Esophagus muscularis mucosa (tissue), 4 donors: ENCODE data around the gene HGS. TPM values are rescaled to one million over a fixed set of nuclear protein-coding genes. Genes with fewer than 3 reads are reported as not detected.

Experiments used
- DNase-seq: peaks from one replicate; pipeline ENCODE4 v3.0.0-alpha.2; 2017; ENCODE audit errors: extremely low spot score
- H3K27ac ChIP-seq, 4 donors: fragments of 200-600 bp; sonication (generic); replicated peaks in 1 of 4; 1 replicate in 3 of 4; 2 replicates in 1 of 4; pipeline ENCODE4 v1.5.1; 2016 to 2019; ENCODE audit warnings: mild to moderate bottlenecking in 1 of 4
- H3K27me3 ChIP-seq, 4 donors: fragments of 200-600 bp; sonication (generic); one replicate each; pipeline versions ENCODE4 v1.5.1 to v1.6.0; 2016 to 2019
- H3K36me3 ChIP-seq, 4 donors: fragments of 200-600 bp; sonication (generic); one replicate each; pipeline ENCODE4 v1.5.1; 2016 to 2019
- H3K4me1 ChIP-seq, 4 donors: fragments of 200-600 bp; sonication (generic); one replicate each; pipeline ENCODE4 v1.5.1; 2016 to 2019
- H3K4me3 ChIP-seq, 4 donors: fragments of 200-600 bp; sonication (generic); 1 replicate in 2 of 4; 2 replicates in 2 of 4; pipeline ENCODE4 v1.5.1; 2016 to 2019; ENCODE audit warnings: mild to moderate bottlenecking in 4 of 4, moderate library complexity in 1 of 4
- H3K9me3 ChIP-seq, 4 donors: fragments of 200-600 bp; sonication (generic); 1 replicate in 3 of 4; 2 replicates in 1 of 4; pipeline ENCODE4 v1.5.1; 2016 to 2019
- EP300 ChIP-seq: sonication (generic); formaldehyde crosslinking; IDR thresholded peaks from one replicate; pipeline ENCODE4 v1.6.1; 2017; ENCODE audit warnings: antibody characterized with exemption
- POLR2A ChIP-seq: fragments of 450-650 bp; IDR thresholded peaks from one replicate; pipeline ENCODE4 v1.6.1; 2017; ENCODE audit warnings: antibody characterized with exemption, moderate library complexity, mild to moderate bottlenecking, low read depth
- POLR2AphosphoS5 ChIP-seq, 2 donors: sonication (generic); formaldehyde crosslinking; IDR thresholded peaks; one replicate each; pipeline ENCODE4 v1.6.1; 2017; ENCODE audit warnings: antibody characterized with exemption in 2 of 2
- WGBS: methylation state at CpG from one replicate; pipeline ENCODE4 v1.1.5; 2018; 5-methylcytosine and 5-hydroxymethylcytosine counted together
- intact Hi-C: fragments of 100-400 bp; cut with DNase I; formaldehyde crosslinking; loops from one replicate; pipeline ENCODE4 v1.15.1; 2023
- total RNA-seq, 4 donors: library from RNA; depleted of rRNA; stranded (reverse); fragments of >200 nt; gene quantifications; one replicate each; pipeline versions ENCODE4 v1.1.0 to v1.2.1, GENCODE V29; 2016
- TF ChIP-seq, protein P1 (sequence below), 3 experiments: fragments of 200-600 bp in 2 of 3; fragments of 450-650 bp in 1 of 3; sonication (generic) in 2 of 3; IDR thresholded peaks; one replicate each; pipeline ENCODE4 v1.5.1; 2017 to 2019; ENCODE audit warnings: antibody characterized with exemption in 3 of 3, mild to moderate bottlenecking in 2 of 3, moderate library complexity in 1 of 3

HGS gene
- total RNA-seq, 4 donors from 2014 or later, result 47.8 to 99.1 (median 65.5) TPM

- H3K4me3 ChIP-seq, result no peak overlapping the region
- peaks cover 4 to 12% (median 6%) of the 10 kb centered on the region in 4 donors for H3K4me1 ChIP-seq
- H3K36me3 ChIP-seq, result peaks cover 73 to 100% (median 98%) of the 10 kb centered on the region in 4 donors
- no peak for DNase-seq
- WGBS, result no CpG with 5 or more reads among the region's 22 CpGs
- no peak overlapping the region for H3K27ac ChIP-seq
- no peaks in the 10 kb centered on the region for H3K27me3 ChIP-seq
- intact Hi-C loops, result no loop called here
- no peaks in the 10 kb centered on the region for H3K9me3 ChIP-seq
- TF ChIP-seq, protein P1, sequence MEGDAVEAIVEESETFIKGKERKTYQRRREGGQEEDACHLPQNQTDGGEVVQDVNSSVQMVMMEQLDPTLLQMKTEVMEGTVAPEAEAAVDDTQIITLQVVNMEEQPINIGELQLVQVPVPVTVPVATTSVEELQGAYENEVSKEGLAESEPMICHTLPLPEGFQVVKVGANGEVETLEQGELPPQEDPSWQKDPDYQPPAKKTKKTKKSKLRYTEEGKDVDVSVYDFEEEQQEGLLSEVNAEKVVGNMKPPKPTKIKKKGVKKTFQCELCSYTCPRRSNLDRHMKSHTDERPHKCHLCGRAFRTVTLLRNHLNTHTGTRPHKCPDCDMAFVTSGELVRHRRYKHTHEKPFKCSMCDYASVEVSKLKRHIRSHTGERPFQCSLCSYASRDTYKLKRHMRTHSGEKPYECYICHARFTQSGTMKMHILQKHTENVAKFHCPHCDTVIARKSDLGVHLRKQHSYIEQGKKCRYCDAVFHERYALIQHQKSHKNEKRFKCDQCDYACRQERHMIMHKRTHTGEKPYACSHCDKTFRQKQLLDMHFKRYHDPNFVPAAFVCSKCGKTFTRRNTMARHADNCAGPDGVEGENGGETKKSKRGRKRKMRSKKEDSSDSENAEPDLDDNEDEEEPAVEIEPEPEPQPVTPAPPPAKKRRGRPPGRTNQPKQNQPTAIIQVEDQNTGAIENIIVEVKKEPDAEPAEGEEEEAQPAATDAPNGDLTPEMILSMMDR (IDR thresholded peaks at IDR 0.05), result no peak
- TF ChIP-seq POLR2A, result no peak
- no peak for TF ChIP-seq POLR2AphosphoS5 (IDR thresholded peaks at IDR 0.05)
- TF ChIP-seq EP300, result no peak
Measured at GRCh38 chr17:81695801-81696200, 12.0 kb downstream of the HGS start.

DNA sequence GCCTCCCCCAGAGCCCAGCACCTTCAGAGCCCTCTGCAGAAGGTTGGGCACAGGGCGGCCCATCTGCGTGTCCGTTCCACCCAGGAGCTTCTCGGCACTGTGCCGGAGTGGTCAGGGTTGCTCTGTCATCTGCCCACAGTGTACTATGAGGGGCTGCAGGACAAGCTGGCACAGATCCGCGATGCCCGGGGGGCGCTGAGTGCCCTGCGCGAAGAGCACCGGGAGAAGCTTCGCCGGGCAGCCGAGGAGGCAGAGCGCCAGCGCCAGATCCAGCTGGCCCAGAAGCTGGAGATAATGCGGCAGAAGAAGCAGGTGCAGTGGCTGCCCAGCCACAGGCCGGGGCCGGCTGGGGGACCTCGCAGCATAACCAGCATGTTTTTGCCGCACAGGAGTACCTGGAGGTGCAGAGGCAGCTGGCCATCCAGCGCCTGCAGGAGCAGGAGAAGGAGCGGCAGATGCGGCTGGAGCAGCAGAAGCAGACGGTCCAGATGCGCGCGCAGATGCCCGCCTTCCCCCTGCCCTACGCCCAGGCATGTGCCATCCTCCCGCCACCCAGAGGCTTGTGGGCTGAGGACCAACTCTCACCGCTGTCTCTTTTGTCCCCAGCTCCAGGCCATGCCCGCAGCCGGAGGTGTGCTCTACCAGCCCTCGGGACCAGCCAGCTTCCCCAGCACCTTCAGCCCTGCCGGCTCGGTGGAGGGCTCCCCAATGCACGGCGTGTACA lies 12.6 kb downstream of the HGS start:
- peaks cover 10 to 18% (median 12%) of the 10 kb centered on the region in 4 donors for H3K4me1 ChIP-seq
- intact Hi-C loops, result no loop called here
- no peaks in the 10 kb centered on the region for H3K27me3 ChIP-seq
- H3K4me3 ChIP-seq, result no peak overlapping the region
- no peak for DNase-seq
- no peak overlapping the region for H3K27ac ChIP-seq
- 96% methylated on average over 23 of the region's 40 CpGs for WGBS
- H3K36me3 ChIP-seq, result peaks cover 71 to 100% (median 98%) of the 10 kb centered on the region in 4 donors
- TF ChIP-seq, protein P1 (IDR thresholded peaks at IDR 0.05), result no peak
- TF ChIP-seq POLR2AphosphoS5 (IDR thresholded peaks at IDR 0.05), result no peak
- TF ChIP-seq POLR2A, result no peak
- no peak for TF ChIP-seq EP300
- no peaks in the 10 kb centered on the region for H3K9me3 ChIP-seq

DNA sequence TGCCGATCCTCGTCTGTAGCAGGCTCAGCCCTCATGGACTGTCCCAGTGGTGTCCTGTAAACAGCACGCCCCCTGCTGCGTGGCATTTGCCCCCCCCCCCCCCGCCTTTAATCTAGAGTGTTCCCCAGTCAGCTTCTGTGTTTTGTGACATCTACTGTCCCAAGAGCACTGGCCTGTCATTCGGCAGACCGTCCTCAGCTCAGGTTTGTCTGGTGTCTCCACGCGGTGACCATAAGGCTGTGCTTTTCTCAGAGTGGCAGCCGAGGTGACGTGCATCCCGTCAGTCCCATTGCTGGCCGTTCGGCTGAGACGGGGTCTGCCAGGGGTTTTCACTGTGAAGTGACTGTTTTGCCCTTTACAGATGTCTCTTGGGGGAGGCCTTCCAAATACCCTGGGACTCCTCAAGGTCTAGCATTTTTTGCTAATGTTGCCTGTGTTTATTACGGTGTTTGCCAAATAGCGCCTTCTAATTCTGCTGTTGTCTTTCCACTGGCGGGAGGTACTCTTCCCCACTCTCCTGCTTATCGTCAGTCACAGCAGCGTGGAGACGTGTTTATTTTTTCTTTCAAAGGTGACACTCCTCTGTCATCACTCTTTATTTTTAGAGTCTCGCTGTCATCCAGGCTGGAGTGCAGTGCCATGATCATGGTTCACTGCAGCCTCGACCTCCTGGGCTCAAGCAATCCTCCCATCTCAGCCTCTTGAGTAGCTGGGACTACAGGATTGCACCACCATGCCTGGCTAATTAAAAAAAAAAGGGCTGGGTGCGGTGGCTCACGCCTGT lies 13.6 kb downstream of the HGS start:
- Histone ChIP-seq H3K27me3 (no peaks in the 10 kb centered on the region), H3K27ac (no peak overlapping the region), H3K4me1 (peaks cover 21 to 29% (median 22%) of the 10 kb centered on the region in 4 donors), H3K36me3 (peaks cover 64 to 95% (median 93%) of the 10 kb centered on the region in 4 donors), H3K4me3 (no peak overlapping the region), H3K9me3 (no peaks in the 10 kb centered on the region)
- TF ChIP-seq POLR2A, result no peak
- 84% methylated on average over 22 of the region's 25 CpGs for WGBS
- intact Hi-C loops, result no loop called here
- DNase-seq, result no peak

DNA sequence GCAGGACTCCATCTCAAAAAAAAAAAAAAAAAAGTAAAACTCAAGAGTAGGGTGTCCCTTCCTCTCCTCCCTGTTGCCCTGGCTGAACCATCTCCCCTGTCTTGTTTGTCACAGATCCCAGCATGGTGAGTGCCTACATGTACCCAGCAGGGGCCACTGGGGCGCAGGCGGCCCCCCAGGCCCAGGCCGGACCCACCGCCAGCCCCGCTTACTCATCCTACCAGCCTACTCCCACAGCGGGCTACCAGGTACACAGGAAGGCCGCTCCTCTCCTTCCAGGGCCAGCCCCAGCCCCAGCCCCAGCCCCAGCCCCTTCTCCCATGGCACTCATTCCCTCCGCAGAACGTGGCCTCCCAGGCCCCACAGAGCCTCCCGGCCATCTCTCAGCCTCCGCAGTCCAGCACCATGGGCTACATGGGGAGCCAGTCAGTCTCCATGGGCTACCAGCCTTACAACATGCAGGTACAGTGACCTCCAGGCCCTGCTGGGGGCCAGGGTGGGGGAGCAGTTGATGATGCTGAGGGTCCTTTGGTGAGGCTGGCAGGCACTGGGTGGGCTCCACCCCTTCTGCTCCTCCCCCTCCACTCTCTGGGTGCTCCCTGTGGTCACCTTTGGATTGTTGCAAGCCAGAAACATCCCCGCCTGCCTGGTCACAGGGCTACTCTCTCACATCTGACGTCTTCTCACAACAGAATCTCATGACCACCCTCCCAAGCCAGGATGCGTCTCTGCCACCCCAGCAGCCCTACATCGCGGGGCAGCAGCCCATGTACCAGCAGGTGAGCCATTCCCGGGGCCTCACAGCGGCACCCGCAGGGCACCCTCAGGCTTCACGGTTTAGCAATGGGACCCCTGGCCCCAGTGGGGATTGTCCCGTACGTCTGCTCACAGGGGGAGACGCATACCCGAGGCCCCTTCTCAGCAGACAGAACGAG lies 16.8 kb downstream of the HGS start:
- Histone ChIP-seq H3K36me3 (peaks cover 34 to 76% (median 72%) of the 10 kb centered on the region in 4 donors), H3K27me3 (no peaks in the 10 kb centered on the region), H3K27ac (no peak overlapping the region), H3K4me3 (no peak overlapping the region), H3K9me3 (no peaks in the 10 kb centered on the region), H3K4me1 (peaks cover 34 to 43% (median 38%) of the 10 kb centered on the region in 4 donors)
- no peak for DNase-seq
- 90% methylated on average over 20 of the region's 25 CpGs for WGBS
- intact Hi-C loops, result no loop called here
- TF ChIP-seq, protein P1 (IDR thresholded peaks at IDR 0.05), result no peak
- TF ChIP-seq POLR2AphosphoS5 (IDR thresholded peaks at IDR 0.05) (no peak), EP300 (no peak), POLR2A (no peak)
